ENCODE results near the gene FAM114A1.
"Not testable (repeated sequence)": the region's sequence is repeated elsewhere in the genome, so short reads cannot be mapped to it uniquely, and the experiment has no call there.

Gene FAM114A1

DNA sequence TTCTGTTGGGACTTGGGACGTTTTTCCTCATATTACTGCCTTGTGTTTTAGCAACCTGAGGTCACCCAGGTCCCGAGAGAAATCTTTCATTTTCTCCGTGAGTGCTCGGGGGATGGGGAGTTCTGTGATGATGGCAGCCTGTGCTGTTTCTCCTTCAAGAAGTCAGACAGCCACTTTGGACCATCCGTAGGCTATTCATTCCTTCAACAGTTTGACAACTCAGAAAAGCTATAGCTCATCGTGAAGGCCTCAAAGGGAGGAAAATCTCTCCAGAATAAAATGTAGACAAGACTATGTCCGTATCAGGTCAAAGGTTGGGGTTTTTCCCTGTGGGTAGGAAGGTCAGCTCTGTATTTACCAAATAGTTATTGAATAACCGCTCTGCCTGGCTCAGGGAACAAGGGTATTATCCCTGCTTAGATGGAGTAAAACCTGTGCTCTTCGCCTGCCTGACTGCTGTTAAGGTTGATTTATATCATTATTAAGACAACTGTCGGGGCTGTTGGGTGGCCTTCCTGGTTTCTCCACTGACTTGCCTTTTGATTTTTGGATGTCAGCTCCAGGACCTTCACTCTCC is 36.6 kb downstream of the FAM114A1 start:
- DNase-seq (ENCODE audit: low spot score) = no peak

DNA sequence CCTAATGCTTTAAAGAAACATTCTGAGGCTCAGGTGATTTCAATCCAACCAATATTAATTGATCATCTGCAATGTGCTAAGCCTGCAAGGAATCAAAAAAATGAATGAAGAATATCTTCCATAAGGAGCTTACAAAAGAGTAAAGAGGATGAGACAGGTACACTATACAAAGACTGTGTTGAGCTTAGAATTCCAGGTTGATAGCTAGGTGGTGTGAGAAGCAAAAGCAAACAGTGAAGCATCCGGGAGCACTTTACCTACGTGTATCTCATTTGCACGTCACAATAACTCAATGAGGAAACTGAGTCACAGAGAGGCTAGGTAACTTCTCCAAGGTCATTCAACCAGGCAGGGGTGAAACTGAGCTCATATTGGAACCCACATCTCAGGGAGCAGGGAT is 37.1 kb downstream of the FAM114A1 start:
- DNase-seq (ENCODE audit: low spot score) = no peak

DNA sequence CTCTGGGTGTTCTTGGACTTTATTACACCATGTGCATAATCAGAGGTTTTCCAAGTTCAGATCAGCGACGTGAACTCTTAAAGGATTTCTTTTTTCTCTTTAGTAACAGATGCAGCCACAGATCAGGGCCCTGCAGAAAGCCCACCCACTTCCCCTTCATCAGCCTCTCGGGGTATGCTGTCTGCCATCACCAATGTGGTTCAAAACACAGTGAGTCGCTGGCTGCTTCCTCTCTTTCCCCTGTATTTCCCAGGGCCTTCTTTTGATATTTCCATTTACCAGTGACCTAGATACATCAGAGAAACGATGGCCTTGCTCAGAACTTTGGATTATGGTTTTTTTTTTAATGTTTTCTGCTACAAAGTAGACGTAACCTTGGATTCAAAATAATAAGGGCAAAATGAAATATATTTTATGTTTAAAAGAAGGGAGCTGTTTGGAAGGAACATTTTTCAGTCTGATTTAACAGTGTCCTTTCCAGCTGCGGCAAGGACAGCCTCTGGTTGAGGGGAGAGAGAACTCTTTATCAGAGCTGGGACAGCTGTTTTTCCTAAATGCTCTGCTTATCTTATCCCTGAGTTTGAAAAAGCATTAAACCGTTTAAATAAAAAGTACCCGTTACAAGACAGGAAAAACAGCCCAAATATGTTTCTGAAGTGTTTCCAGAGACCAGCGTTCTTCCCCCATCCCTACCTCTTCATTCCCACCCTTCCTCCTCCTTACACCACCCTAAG is 38.2 kb downstream of the FAM114A1 start:
- peak; percentile 6 for DNase-seq (ENCODE audit: low spot score)

DNA sequence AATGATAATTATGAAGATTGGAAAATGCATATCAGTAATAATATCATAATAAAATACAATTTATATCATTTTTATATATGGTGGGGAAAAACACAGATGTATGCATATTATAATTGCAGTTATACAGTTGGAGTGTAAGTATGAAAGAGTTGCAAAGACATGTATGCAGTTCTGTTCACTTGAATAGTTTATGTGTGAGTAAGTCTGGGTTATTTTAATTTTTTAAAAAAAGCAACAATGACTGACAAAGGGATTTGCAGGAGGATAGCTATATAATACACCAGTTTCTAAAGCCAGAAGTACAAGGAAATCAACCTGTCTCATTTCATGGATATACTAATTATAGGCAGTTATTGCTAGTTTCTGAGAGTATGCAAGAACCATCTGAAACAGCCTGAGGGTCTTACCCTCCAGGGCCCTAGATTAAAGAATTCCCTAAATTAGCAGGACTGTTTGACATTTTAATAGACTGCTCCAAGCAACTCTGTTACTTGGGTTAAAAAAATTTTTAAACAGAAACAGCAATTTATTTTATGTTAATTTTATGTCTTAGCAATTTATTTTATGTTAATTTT is 40.2 kb downstream of the FAM114A1 start:
- no peak for DNase-seq (ENCODE audit: low spot score)

DNA sequence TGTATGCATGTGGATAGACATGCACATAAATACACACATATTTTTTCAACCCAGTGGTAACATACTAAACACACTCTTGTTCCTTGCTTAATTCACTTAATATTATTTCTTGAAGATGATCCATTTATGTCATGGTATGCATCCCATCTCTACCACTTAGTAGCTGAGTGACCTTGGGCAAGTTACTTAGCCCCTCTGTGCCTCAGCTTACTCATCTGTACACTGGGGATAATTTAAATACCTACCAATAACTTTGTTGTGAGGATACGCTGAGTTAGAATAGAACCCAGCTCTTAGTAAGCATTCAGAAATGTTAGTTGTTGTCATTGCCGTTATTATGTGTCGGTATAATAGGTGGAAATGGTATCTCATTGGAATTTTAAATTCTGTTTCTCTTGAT is 41.4 kb downstream of the FAM114A1 start:
- DNase-seq (ENCODE audit: low spot score) = no peak

DNA sequence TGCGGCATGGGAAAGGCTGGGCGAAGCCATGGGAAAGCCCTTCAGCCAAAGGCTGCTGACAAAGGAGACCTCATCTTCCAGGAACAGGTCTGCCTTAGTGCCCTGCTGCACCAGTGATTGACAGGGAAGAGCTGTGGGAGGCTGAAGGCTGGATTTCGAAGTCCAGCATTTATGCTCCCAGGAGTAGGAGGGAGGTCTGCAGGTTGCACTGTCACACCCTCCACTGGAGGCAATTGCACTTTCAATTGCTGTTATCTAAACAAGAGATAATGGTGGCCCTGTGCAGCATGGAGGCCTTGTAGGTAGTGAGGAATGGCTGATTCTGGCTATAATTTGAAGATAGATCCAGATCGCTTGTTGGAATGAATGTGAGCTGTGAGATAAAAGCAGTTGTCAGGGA is 43.7 kb downstream of the FAM114A1 start:
- DNase-seq (ENCODE audit: low spot score) = no peak

DNA sequence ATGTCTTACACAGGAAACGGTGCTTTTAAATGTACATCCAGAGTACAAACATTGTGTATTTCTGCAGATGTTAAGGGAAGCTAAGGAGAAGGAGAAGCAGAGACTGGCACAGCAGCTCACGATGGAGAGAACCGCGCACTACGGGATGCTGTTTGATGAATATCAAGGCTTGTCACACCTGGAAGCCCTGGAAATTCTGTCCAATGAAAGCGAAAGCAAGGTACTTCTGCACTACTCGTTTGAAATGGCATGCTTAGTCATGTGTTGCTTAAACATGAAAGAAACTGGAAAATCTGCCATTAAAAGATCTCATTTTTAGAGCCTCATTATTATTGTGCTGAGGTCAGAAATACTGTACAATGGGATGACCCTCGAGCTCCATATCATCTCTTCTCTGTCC is 47.2 kb downstream of the FAM114A1 start:
- DNase-seq (ENCODE audit: low spot score) = no peak

DNA sequence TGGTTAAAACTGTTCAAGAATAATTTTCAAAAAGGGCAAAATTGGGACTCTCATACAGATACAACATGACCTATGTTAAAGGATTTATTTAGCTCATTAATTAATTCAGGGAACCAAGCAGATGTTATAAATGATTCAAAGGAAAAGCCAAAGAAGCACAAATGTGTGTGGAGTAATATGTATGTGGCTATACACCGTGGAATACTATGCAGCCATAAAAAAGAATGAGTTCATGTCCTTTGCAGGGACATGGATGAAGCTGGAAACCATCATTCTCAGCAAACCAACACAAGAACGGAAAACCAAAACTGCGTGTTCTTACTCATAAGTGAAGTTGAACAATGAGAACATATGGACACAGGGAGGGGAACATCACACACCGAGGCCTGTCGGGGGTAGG is 48.7 kb downstream of the FAM114A1 start:
- DNase-seq (ENCODE audit: low spot score) = not testable (repeated sequence)

DNA sequence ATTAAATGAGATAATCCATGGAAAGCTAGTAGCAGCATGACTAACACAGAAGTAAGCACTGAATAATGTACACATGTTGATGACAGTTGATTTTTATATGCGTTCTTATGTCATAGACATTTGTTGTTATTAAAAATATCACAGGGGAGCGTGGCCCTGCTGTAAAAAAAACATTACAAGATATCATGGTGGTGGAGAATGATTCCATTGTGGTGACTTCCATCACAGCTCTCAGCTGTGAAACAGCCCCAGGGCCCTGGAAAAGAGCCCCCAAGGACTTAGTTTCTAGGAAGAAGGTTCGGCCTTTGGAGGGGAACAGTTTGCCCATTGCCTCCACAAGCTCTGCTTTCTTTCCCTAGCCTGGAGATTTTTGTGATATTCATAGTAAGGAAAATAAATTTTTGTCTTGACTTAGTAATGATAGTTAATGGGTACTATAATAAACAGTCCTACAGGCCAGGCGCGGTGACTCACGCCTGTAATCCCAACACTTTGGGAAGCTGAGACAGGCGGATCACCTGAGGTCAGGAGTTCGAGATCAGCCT is 49.9 kb downstream of the FAM114A1 start:
- DNase-seq (ENCODE audit: low spot score) = no peak

DNA sequence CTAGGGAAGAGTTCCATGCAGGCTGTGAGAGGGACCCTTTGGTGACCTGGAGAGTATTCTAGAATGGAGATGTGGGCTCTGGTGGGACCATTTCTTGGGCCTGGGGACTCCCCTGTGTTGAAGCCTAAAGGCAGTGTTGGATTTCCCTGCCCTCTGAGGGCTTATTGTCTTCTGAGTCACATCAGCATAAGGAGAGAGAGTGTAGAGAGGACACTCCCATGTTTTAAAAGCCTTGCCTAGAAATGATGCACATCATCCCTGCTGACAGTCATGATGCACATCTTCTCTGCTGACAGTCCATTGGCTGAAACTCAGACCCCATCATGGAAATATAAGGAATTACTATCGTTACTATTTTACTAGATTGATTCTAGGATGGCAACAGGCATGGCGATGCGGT is 51.9 kb downstream of the FAM114A1 start:
- DNase-seq (ENCODE audit: low spot score) = no peak

DNA sequence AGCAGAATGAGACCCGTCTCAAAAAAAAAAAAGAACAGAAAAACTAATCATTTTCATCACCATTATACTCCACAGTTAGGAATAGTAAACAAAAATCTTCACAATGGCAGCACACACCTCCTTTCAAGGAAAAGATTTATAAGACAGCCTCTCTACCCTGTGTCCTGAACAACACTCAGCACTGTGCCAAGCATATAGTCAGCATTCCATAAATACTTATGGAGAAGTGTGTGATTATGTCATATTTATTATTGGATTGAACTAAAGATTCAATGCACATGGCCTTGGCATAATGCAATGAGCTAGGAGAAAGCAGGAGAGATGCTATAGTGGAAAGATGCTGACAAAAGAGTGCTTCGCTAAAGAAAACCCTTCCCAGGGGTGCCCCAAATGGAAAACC is 52.6 kb downstream of the FAM114A1 start:
- DNase-seq (ENCODE audit: low spot score) = no peak

DNA sequence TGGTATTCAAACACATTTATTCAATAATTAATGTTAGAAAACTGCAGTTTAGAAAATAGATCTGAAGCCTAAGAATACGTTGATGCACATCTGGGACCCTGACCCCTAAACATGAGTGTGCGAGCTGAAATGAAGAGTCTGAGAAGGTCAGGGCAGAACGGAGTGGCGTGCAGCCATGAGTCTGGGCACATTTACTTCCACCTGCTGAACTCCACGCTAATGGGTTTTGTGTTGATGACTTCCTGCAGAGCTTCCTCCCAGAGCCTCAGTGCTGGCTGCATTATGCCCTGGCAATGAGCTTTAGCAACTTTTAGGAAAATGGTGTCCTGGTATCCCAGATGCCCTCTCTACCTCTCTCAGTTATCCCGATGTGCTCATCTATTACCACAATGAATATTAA is 53.1 kb downstream of the FAM114A1 start:
- no peak for DNase-seq (ENCODE audit: low spot score)

DNA sequence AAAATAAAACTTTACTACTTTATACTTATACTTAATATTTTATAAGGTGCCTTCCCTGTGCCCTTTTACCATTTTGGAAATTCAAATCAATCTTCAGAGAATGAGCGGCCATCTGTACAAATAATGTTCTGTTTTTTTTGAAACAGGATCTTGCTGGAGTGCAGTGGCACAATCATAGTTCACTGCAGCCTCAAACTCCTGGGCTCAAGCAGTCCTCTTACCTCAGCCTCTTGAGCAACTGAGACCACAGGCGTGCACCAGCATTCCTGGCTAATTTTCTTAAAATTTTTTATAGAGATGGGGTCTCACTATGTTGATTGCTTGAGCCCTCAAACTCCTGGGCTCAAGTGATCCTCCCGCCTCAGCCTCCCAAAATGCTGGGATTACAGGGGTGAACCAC is 53.5 kb downstream of the FAM114A1 start:
- DNase-seq (ENCODE audit: low spot score) = no peak

DNA sequence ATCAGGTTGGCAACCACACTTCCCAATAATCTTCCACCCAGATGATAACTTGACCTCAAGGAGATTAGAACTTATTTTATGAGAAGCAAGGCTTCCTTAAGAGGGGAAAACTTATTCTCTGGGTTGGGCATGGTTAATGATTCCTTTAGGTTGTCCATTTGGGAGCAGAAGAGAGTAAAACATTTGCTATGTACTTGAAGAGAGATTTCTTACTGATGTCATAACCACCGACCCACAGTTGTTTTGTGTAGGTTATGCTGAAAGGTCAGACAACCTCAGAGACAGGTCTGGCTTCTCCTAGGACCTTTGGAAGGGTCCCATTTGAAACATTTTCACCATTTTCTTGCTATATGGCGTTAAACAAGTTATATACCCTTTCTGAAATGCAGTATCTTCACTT is 56.1 kb downstream of the FAM114A1 start:
- no peak for DNase-seq (ENCODE audit: low spot score)

DNA sequence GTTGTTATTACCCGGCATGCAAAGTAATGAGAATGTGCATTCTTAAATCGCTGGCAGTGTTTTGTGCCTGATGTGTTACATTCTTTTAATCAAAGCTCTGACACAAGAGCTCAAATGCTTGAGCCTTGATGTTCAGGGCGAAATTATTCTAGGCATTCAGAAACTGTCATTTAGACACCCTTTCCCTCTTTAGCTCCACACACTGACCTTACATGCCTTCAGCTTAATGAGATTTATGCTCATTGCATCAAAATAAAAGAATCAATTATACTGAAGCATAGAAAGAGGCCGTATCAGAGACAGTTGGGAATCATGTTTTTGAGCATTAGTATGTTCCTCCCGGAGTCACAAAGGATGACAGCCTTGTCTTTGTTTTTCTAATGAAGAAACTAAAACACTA is 56.7 kb downstream of the FAM114A1 start:
- DNase-seq (ENCODE audit: low spot score) = no peak

DNA sequence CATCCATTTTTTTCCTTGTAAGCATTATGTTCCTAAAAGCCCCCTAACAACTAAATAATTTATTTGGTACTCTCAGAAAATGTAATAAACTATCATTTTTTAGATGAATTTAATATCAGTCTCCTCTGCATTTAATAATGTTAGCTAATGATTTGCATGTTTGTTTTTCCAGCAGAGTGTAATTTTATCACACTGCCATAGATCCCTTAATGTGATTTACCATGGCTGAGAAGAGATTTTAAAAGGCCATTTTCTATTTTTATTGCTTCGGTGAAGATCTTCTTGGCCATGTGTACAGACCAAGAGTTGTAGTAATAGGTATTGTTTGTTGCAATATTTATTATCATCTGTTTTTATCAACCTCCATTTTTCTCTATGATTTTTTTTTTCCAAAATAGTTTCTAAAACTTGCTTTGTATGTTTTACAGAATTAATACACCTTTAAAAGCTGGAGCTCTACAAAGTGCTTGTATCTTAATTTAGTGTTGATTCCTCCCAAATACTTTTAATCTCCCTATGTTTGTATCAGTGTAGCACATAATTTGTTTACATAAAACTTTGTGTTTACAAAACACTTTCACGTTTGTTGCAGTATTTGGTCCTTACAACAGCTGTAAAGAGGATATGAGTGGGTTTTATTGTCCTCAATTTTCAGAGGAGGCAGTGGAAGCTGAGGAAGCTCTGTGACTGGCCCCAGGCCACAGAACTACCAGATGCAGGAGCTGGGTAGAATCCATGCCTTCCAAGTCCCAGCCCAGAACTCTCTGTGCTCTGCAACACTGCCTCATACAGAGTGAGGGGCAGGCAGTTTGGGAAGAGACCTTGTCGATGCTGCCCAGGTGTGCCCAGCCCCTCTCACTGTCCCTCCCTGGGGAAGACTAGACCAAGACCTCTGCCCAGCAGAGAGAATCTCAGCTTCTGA is 58.1 kb downstream of the FAM114A1 start:
- DNase-seq (ENCODE audit: low spot score) = no peak

DNA sequence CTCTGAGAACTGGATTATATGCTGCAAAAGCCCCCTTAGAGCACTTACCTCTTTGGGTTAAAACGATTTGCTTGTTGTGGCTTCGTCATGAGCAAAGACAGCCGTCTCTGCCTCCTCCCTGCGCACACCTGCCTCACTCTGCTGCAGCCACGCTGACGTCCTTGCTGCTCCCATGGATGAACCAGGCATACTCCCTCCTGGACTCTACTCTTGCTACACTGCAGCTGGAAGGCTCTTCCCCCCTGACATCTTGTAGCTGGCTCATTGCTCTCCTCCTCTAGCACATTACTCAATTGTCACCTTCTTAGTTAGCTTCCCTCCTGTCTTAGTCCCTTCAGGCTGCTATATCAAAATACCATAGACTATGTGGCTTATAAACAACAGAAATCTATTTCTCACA is 59.3 kb downstream of the FAM114A1 start:
- DNase-seq (ENCODE audit: low spot score) = no peak

DNA sequence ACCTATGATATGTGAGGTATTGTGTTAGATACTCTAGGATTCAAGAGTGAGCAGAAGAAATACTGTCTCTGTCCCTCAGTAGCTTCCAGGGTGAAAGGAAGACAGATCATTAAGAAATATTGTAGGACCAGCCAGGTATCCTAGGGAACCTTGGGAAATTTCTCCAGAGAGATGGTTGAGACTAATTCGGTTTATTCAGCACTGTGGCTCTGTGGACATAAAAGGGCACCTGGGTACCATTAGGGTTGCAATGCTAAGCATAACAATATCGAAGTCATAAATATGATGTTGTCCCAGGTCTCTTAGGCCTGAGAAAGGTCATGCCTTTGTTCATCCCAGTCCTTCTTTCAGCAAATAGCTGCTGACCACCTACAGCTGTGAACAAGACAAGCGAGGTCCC is 61.0 kb downstream of the FAM114A1 start:
- DNase-seq (ENCODE audit: low spot score) = no peak

DNA sequence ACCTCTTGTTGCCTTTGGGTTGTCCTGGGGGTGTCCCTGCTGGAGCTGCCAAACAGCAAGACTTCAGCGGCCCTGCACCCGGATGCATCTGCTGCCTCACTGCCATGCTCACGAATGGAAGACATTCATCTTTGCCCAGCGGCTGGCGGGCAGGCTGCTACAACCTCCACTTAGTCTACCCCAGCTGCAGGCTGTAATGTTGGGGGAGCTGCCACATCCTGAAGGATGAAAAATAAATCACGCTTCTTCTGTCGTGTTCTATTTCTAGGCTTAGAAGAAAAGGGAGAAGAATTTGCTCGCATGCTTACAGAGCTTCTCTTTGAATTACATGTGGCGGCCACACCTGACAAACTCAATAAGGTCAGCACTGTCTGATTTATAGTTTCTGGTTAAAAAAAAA is 61.4 kb downstream of the FAM114A1 start:
- DNase-seq (ENCODE audit: low spot score) = no peak

DNA sequence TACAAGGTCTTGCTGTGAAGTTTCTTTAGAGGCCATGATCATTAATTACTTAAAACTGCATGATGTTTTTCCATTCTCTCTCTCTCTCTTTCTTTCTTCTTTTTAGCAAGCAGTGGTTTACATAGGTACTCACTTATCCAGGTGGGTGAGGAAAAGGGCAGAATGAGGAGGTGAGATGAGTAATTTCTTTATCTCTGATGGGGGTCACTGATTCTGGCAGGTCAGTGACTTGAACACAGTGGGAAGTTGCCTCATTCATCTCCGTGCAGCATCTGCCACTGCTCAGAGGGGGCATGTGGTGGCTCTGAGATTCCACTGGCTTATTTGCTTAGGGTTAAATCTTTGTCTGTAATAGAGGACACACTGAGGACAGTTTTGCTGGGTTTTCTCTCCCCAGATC is 62.6 kb downstream of the FAM114A1 start:
- DNase-seq (ENCODE audit: low spot score) = no peak

DNA sequence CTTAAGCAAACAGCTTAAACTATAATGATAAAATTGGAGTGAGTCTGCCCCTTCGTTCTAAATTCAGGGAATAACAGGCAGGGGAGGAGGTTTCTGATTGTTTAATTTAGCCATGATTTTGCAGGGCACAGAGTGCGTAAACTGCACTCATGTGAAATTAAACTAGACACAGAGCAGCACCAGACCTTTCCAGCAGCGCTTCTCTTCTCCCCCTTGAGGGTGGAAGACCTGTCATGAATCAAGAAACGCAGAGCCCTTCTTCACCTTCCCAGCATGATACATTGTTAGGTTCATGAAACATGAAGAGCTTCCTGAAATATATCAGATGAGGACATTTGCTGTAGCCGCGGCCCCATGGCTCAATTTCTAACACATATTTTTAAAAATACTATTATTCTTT is 63.1 kb downstream of the FAM114A1 start:
- no peak for DNase-seq (ENCODE audit: low spot score)

DNA sequence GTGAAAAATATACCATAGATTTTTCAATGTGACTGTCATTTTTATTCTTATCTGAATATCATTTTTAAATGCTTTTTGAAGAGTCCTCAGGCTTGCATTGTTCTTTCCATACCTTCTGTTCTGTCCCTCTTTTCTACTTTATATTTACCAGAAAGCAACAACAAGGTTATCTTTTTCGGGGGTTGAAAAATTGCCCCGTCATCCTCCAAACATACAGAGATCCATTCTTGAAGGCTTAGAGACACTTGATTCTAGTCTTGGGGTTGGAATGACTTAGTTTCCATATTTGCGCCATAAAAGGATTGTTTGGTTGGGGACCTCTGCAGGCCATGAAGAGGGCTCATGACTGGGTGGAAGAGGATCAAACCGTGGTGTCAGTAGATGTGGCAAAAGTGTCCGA is 63.5 kb downstream of the FAM114A1 start:
- DNase-seq (ENCODE audit: low spot score) = no peak

Data from hematopoietic multipotent progenitor cell treated with erythropoietin and hydrocortisone succinate and interleukin-3 and kit ligand, for 15 days (in vitro differentiated cells).